PFSK-1 (cell line): ENCODE data around the gene UBL4A.
A peak's percentile ranks its signal among the peaks of the same experiment; 100 is the strongest.

ENCODE experiments used
- FOXP2 ChIP-seq: optimal IDR thresholded peaks from 2 replicates; pipeline ENCODE3; 2011; ENCODE audit warnings: borderline replicate concordance, control low read depth, inconsistent platforms; ENCODE audit not compliant: insufficient read depth; ENCODE audit errors: extremely low read length, extremely low read depth
- POLR2AphosphoS5 ChIP-seq: IDR thresholded peaks from 2 replicates; pipeline ENCODE4 v1.6.1; 2012; ENCODE audit warnings: low read depth, mild to moderate bottlenecking, control low read depth, low read length, moderate library complexity
- REST ChIP-seq, 2 experiments: IDR thresholded peaks; 2 replicates each; pipeline versions ENCODE4 v1.6.1 to v1.8.0; 2011 to 2012; ENCODE audit warnings: low read depth in 2 of 2, low read length in 2 of 2, control low read depth in 1 of 2, inconsistent platforms in 1 of 2, mild to moderate bottlenecking in 1 of 2, moderate library complexity in 1 of 2; ENCODE audit not compliant: insufficient read depth in 1 of 2
- SIN3A ChIP-seq: IDR thresholded peaks from 2 replicates; pipeline ENCODE4 v1.6.1; 2012; ENCODE audit warnings: mild to moderate bottlenecking, low read length, moderate library complexity, borderline replicate concordance; ENCODE audit not compliant: insufficient read depth
- TAF1 ChIP-seq: IDR thresholded peaks from 2 replicates; pipeline ENCODE4 v1.6.1; 2012; ENCODE audit warnings: low read length, control low read depth, borderline replicate concordance; ENCODE audit not compliant: insufficient read depth

Gene UBL4A

DNA sequence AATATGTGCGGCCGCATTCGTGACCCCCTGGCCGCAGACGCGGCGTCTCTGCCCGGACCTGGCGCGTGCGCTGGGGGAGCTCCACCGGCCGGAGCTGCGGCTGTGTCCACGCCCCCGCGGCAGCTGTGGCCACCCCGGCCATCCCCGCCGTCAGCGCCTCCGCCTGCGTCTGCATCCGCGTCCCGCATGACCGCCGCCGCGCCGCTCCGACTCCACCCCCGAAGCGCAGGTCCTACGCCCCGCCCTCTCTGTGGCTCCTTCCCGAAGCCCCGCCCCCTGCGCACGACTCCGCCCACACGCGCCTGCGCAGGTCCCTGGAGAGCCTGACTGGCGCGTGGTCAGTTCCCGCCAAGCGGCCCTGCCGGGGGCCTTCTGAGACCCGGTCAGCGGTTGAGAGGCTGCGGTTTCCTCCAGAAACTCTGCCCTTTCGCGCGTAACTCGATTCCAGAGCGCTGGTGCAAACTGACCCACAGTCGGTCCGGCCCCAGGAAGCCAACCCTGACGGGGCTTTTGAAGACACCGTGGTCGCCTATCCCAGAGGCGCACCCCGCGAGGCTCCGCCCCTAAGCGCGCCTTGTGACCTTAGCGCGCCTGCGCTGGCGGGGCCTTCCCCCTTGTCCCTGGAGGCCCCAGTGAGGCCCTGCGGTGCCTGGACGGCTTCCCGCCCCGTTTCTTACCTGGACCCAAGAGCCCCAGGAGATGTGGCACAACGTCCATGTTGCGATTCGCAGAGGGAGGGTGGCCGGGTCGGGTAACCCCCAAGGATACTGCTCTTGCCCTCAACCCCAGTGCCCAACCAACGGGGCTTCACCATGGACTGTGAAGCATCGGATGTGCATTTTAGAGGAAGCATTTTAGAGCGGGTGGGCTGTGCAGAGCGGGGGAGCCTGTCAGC is 7.4 kb downstream of the UBL4A start, which contains the start of gene LAGE3:
Gene LAGE3, minus strand, starts transcription at position 554 of the 895 bp plus-strand sequence. Its CDS starts 366 bp downstream, at position 188.
- TF ChIP-seq TAF1 (0 out of 2 replicates have a peak, but pooled peaks have one; percentile 57), SIN3A (0 out of 2 replicates have a peak, but pooled peaks have one; percentile 40), FOXP2 (no peak), POLR2AphosphoS5 (peak; percentile 39; the same call in 1 of the 2 replicates), REST (IDR thresholded peaks at IDR 0.05; ENCODE audit: insufficient read depth in 1 of 2, low read depth in 2 of 2, low read length in 2 of 2) (no peak)

DNA sequence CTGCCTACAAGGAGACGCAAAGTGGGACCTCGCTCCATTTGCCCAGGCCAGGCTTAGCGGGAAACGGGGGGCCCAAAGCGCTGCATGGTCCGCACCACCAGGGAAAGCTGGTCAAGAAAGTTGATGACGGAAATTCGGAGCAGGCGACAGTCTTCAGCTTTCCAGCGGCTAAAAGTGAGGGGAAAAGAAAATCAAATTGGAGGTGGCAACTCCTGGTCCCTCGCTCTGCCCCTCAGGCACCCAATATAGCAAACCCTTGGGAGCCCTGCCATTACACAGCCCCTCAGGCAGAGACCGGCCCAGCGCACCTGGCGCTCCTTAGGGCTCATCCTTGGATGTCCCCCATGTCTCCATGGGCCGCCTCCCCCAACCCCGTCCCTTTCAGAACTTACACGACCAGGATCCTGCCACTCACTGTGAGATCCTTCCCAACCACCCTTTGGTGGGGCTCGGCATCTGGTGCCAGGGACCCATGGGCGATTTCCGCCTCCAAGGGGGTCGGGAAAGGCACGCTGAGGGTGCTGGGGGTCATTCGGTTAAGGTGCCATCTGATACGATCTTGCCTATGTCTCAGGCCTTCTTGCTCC is 8.4 kb downstream of the UBL4A start:
- no peak for TF ChIP-seq POLR2AphosphoS5
- TF ChIP-seq REST (IDR thresholded peaks at IDR 0.05; ENCODE audit: insufficient read depth in 1 of 2, low read depth in 2 of 2, low read length in 2 of 2) = no peak
- TF ChIP-seq SIN3A = no peak
- no peak for TF ChIP-seq TAF1
- no peak for TF ChIP-seq FOXP2

DNA sequence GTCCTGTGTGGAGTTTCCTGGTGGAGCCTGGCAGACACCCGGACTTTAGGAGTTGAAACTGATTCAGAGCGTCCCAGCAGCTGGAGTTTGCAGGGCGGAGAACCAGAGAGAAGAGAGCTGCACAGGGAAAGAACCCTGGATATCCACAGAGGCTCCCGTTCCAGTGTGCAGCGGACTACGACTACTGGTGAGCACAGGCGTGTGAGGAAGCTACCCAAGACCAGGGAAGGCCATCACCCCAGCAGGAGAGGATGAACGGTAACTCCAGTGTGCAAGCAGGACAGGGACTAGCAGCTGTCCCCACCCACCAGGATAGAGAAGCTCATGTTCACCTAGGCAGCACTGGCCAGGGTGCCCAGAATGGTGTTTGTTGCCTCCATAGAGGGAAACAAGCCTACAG is 9.6 kb downstream of the UBL4A start:
- no peak for TF ChIP-seq FOXP2
- no peak for TF ChIP-seq TAF1
- 0 out of 2 replicates have a peak, but pooled peaks have one; percentile 42 for TF ChIP-seq POLR2AphosphoS5
- TF ChIP-seq SIN3A = no peak
- no peak for TF ChIP-seq REST (IDR thresholded peaks at IDR 0.05; ENCODE audit: insufficient read depth in 1 of 2, low read depth in 2 of 2, low read length in 2 of 2)

DNA sequence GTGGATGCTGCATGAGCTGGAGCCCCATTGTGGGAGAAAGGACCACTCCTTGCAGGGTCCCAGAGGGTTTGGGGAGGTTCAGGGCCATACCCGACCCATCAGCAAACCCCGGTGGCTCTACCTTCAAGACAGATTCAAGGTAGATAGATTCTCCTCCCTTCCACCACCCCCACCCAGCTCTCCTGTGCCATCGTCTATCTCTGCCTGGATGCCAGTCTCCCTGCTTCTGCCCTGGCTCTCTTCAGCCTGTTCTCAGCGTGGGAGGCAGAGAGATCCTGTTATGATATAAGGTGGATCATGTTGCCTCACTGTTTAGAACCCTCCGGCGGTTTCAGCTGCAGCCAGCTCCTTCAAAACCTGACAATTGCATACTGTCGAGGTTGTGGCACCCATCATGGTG is 12.7 kb downstream of the UBL4A start:
- TF ChIP-seq SIN3A = no peak
- TF ChIP-seq POLR2AphosphoS5 = no peak
- TF ChIP-seq TAF1 = no peak
- no peak for TF ChIP-seq FOXP2
- TF ChIP-seq REST (IDR thresholded peaks at IDR 0.05; ENCODE audit: insufficient read depth in 1 of 2, low read depth in 2 of 2, low read length in 2 of 2) = no peak
